Stomach smooth muscle (tissue), 2 donors: Measurements from ENCODE around the gene SLC11A1.

Experiments
- H3K27ac ChIP-seq: one replicate; pipeline ENCODE4 v1.7.0; 2013; ENCODE audit warnings: mild to moderate bottlenecking, low read length, inconsistent platforms
- H3K27me3 ChIP-seq, 2 donors: one replicate each; pipeline ENCODE4 v1.7.0; 2013; ENCODE audit warnings: low read length in 2 of 2; ENCODE audit not compliant: insufficient read depth in 2 of 2, control insufficient read depth in 1 of 2
- H3K36me3 ChIP-seq, 2 donors: one replicate each; pipeline ENCODE4 v1.7.0; 2013; ENCODE audit warnings: low read length in 2 of 2; ENCODE audit not compliant: control insufficient read depth in 2 of 2, insufficient read depth in 2 of 2
- H3K4me1 ChIP-seq: one replicate; pipeline ENCODE4 v1.7.0; 2013; ENCODE audit warnings: low read length; ENCODE audit not compliant: control insufficient read depth, insufficient read depth
- H3K4me3 ChIP-seq, 2 donors: one replicate each; pipeline ENCODE4 v1.7.0; 2013; ENCODE audit warnings: low read length in 2 of 2
- H3K9ac ChIP-seq, 2 donors: one replicate each; pipeline ENCODE4 v1.7.0; 2013; ENCODE audit warnings: low read length in 2 of 2, mild to moderate bottlenecking in 1 of 2
- H3K9me3 ChIP-seq, 2 donors: one replicate each; pipeline ENCODE4 v1.7.0; 2013; ENCODE audit warnings: low read length in 2 of 2; ENCODE audit not compliant: control insufficient read depth in 2 of 2
- donor health status: healthy.
- donor health status: Pancreatic carcinoma.

The SLC11A1 gene

DNA sequence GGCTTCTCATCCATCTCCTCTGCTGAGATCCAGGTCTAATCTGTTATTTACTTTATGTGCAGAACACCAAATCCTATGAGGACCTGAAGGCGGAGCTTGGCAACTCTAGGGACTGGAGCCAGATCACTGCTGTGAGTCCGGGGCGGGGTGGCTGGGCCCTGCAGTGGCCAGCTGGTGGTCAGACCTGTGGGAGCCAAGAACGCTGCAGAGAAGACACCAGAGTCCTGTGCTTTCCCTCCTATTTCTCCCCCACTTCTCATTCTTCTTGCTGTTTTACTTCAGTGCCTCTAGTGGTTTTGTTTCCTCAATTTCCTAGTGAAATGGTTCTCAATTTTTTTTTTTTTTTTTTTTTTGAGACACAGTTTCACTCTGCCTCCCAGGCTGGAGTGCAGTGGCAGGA is 56.5 kb downstream of the SLC11A1 start:
- Histone ChIP-seq H3K9me3 (no peaks in the 10 kb centered on the region), H3K9ac (no peak overlapping the region), H3K4me3 (no peak overlapping the region), H3K36me3 (no peaks in the 10 kb centered on the region), H3K4me1 (no peaks in the 10 kb centered on the region), H3K27me3 (no peaks in the 10 kb centered on the region), H3K27ac (no peak overlapping the region)

GRCh38 chr2:218444692-218445357 is 62.8 kb downstream of the SLC11A1 start:
- H3K9me3 ChIP-seq: no peaks in the 10 kb centered on the region
- H3K4me1 ChIP-seq: no peaks in the 10 kb centered on the region
- H3K4me3 ChIP-seq: no peak overlapping the region
- peaks cover 6% of the 10 kb centered on the region in 2 donors for H3K36me3 ChIP-seq
- no peak overlapping the region for H3K27ac ChIP-seq
- no peaks in the 10 kb centered on the region for H3K27me3 ChIP-seq
- H3K9ac ChIP-seq: no peak overlapping the region

- Histone ChIP-seq H3K27me3 (no peaks in the 10 kb centered on the region), H3K9ac (no peak overlapping the region), H3K9me3 (no peaks in the 10 kb centered on the region), H3K4me1 (no peaks in the 10 kb centered on the region), H3K36me3 (peaks cover 7 to 8% of the 10 kb centered on the region in 2 donors), H3K27ac (no peak overlapping the region), H3K4me3 (no peak overlapping the region)
Measured at GRCh38 chr2:218445602-218446001, 63.5 kb downstream of the SLC11A1 start.
